Natural killer cell (primary cell): ENCODE measurements around the gene HTRA1. TPM values are rescaled to one million over a fixed set of nuclear protein-coding genes. Genes with fewer than 3 reads are reported as not detected.

Source experiments
- ATAC-seq, 3 donors: fragments of 150-1000 bp in 2 of 3; fragments of 200-7000 bp in 1 of 3; cut with Tn5 transposase; 1 replicate in 1 of 3; 2 replicates in 2 of 3; pipeline ENCODE4 v1.10.0; 2021; ENCODE audit warnings: mild to moderate bottlenecking in 2 of 3, moderate library complexity in 2 of 3
- DNase-seq, 2 donors: peaks; one replicate each; pipeline versions ENCODE4 v3.0.0 to v3.0.0-alpha.2; 2013 to 2021; ENCODE audit warnings: mixed read lengths in 1 of 2
- H3K27ac ChIP-seq: one replicate; pipeline ENCODE4 v1.5.1; 2013; ENCODE audit warnings: mild to moderate bottlenecking, low read length
- H3K27me3 ChIP-seq: one replicate; pipeline ENCODE4 v1.6.1; 2013; ENCODE audit warnings: low read length; ENCODE audit not compliant: control insufficient read depth, insufficient read depth
- H3K36me3 ChIP-seq: one replicate; pipeline ENCODE4 v1.6.1; 2013; ENCODE audit warnings: low read length; ENCODE audit not compliant: control insufficient read depth, insufficient read depth
- H3K4me1 ChIP-seq: one replicate; pipeline ENCODE4 v1.6.1; 2013; ENCODE audit warnings: low read length; ENCODE audit not compliant: control insufficient read depth, insufficient read depth
- H3K4me3 ChIP-seq: one replicate; pipeline ENCODE4 v1.5.1; 2013; ENCODE audit warnings: low read length
- H3K9me3 ChIP-seq: one replicate; pipeline ENCODE4 v1.6.1; 2013; ENCODE audit warnings: low read length; ENCODE audit not compliant: control insufficient read depth, insufficient read depth
- H3K27ac Mint-ChIP-seq, 2 donors: one replicate each; pipeline ENCODE4 v1.8.0; 2022; ENCODE audit warnings: mild to moderate bottlenecking in 2 of 2, mixed read lengths in 2 of 2, moderate library complexity in 1 of 2
- H3K27me3 Mint-ChIP-seq, 2 donors: one replicate each; pipeline ENCODE4 v1.8.0; 2022; ENCODE audit warnings: low read depth in 2 of 2, mixed read lengths in 2 of 2
- H3K36me3 Mint-ChIP-seq: one replicate; pipeline ENCODE4 v1.8.0; 2022; ENCODE audit warnings: mixed read lengths
- H3K4me1 Mint-ChIP-seq, 2 donors: one replicate each; pipeline ENCODE4 v1.8.0; 2022; ENCODE audit warnings: mixed read lengths in 2 of 2
- H3K4me3 Mint-ChIP-seq: one replicate; pipeline ENCODE4 v1.8.0; 2022; ENCODE audit warnings: mild to moderate bottlenecking, moderate library complexity, mixed read lengths
- H3K9me3 Mint-ChIP-seq, 2 donors: one replicate each; pipeline ENCODE4 v1.8.0; 2022; ENCODE audit warnings: mixed read lengths in 2 of 2
- WGBS: methylation state at CpG from one replicate; pipeline ENCODE4 v1.1.7; 2013; ENCODE audit warnings: missing lambda C conversion rate; ENCODE audit not compliant: insufficient coverage; 5-methylcytosine and 5-hydroxymethylcytosine counted together
- intact Hi-C: fragments of 100-400 bp; cut with micrococcal nuclease; formaldehyde crosslinking; loops from one replicate; pipeline ENCODE4 v1.14.2; 2022
- total RNA-seq, 4 donors: library from RNA; stranded (reverse); fragments of 120-200 nt in 1 of 4; gene quantifications; one replicate each; pipeline versions ENCODE4 v1.2.3 to v1.2.4, GENCODE V29; 2013 to 2022
- TF ChIP-seq, protein P1 (sequence below): fragments of 200-600 bp; IDR thresholded peaks from one replicate; pipeline ENCODE4 v1.8.0; 2022; ENCODE audit warnings: antibody characterized with exemption

The HTRA1 gene
- total RNA-seq, 3 donors from 2014 or later (not counting 1 experiment from before 2014, with no cell fraction given), result not detected

DNA sequence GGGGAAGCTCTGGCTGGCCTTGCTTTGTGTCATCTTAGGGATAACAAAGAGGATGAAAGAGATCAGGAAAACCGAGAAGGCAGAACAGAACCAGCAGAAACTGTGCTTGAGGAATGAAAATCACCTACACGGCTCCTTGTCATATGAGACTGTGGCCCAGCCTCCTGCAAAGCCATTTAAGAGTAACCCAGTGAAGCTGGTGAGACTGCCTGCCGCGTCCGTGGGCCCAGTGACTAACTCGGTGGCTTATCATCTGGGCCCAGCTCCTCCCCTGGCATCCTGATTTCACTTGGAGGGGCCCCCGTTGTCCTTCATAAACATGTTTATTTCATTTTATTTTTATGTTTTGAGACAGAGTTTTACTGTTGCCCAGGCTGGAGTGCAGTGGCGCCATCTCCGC is 30.7 kb downstream of the HTRA1 start:
- H3K4me3 ChIP-seq, result no peak overlapping the region
- Mint-ChIP-seq H3K4me3 (no peak overlapping the region), H3K27me3 (peaks cover 12 to 34% of the 10 kb centered on the region in 2 donors), H3K27ac (no peak overlapping the region), H3K4me1 (no peaks in the 10 kb centered on the region), H3K36me3 (no peaks in the 10 kb centered on the region), H3K9me3 (no peaks in the 10 kb centered on the region)
- TF ChIP-seq, protein P1, sequence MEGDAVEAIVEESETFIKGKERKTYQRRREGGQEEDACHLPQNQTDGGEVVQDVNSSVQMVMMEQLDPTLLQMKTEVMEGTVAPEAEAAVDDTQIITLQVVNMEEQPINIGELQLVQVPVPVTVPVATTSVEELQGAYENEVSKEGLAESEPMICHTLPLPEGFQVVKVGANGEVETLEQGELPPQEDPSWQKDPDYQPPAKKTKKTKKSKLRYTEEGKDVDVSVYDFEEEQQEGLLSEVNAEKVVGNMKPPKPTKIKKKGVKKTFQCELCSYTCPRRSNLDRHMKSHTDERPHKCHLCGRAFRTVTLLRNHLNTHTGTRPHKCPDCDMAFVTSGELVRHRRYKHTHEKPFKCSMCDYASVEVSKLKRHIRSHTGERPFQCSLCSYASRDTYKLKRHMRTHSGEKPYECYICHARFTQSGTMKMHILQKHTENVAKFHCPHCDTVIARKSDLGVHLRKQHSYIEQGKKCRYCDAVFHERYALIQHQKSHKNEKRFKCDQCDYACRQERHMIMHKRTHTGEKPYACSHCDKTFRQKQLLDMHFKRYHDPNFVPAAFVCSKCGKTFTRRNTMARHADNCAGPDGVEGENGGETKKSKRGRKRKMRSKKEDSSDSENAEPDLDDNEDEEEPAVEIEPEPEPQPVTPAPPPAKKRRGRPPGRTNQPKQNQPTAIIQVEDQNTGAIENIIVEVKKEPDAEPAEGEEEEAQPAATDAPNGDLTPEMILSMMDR, result no peak
- DNase-seq (no peak), ATAC-seq (no peak)
- H3K4me1 ChIP-seq, result peaks cover 9% of the 10 kb centered on the region
- no peaks in the 10 kb centered on the region for H3K27me3 ChIP-seq
- no peak overlapping the region for H3K27ac ChIP-seq
- no peaks in the 10 kb centered on the region for H3K36me3 ChIP-seq
- 85% methylated on average over 9 of the region's 9 CpGs for WGBS
- H3K9me3 ChIP-seq, result no peaks in the 10 kb centered on the region
- intact Hi-C loops, result no loop called here

DNA sequence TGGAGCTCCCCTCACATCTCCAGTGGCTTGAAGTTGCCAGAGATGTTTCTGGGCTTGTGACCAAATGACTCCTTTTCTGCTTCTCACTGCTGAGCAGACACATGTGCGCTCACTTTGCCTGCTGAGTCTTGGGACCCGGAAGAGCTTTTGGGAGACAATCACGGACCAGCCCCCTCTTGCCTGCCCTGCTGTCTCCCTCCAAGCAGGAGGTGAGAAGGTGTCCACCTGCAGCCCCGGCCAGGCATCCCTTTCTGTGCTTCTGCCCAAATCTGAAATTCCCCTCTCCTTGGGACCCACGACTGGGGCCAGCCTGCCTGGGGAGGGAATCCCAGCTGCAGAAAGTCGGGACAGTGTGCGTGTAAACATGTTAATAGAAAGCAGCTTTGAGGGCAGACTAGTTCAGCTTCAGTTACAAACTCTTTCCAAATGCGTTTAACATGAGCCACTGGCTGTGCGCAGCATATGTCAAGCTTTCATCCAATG is 31.7 kb downstream of the HTRA1 start:
- ATAC-seq (no peak), DNase-seq (no peak)
- no peak overlapping the region for H3K27ac Mint-ChIP-seq
- no peak overlapping the region for H3K4me3 Mint-ChIP-seq
- WGBS, result 80% methylated on average over 9 of the region's 9 CpGs
- H3K4me1 Mint-ChIP-seq, result no peaks in the 10 kb centered on the region
- H3K27me3 Mint-ChIP-seq, result peaks cover 12 to 34% of the 10 kb centered on the region in 2 donors
- Histone ChIP-seq H3K27ac (no peak overlapping the region), H3K36me3 (no peaks in the 10 kb centered on the region), H3K4me1 (peaks cover 9% of the 10 kb centered on the region), H3K9me3 (no peaks in the 10 kb centered on the region), H3K27me3 (no peaks in the 10 kb centered on the region), H3K4me3 (no peak overlapping the region)
- no peaks in the 10 kb centered on the region for H3K36me3 Mint-ChIP-seq
- no peaks in the 10 kb centered on the region for H3K9me3 Mint-ChIP-seq
- intact Hi-C loops, result no loop called here
- TF ChIP-seq, protein P1, result no peak

DNA sequence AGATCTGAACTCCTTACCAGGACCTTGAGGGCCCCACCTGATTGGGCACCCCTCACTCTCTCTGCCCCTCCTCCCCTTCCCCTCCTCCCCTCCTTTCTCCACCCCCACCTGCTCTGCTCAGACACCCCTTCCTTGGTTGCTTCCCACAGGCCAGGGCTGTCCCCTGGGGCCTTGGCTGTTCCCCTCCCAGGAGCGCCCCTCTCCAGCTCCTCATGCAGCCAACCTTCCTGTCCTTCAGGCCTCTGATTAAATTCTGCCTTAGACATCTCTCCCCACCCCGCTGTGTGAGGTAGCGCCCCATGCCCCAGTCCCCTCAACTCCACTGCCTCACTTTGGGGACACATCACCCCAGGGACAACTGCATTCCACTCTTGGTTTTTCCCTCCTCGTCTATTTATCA is 32.4 kb downstream of the HTRA1 start:
- no peaks in the 10 kb centered on the region for H3K4me1 Mint-ChIP-seq
- H3K27me3 ChIP-seq, result no peaks in the 10 kb centered on the region
- H3K36me3 ChIP-seq, result no peaks in the 10 kb centered on the region
- H3K9me3 ChIP-seq, result no peaks in the 10 kb centered on the region
- H3K27ac ChIP-seq, result no peak overlapping the region
- WGBS, result 86% methylated on average over 4 of the region's 4 CpGs
- DNase-seq (no peak), ATAC-seq (no peak)
- no peak overlapping the region for H3K4me3 ChIP-seq
- H3K27ac Mint-ChIP-seq, result no peak overlapping the region
- H3K27me3 Mint-ChIP-seq, result peaks cover 12 to 33% of the 10 kb centered on the region in 2 donors
- intact Hi-C loops, result no loop called here
- TF ChIP-seq, protein P1, result no peak
- H3K4me3 Mint-ChIP-seq, result no peak overlapping the region
- H3K9me3 Mint-ChIP-seq, result no peaks in the 10 kb centered on the region
- no peaks in the 10 kb centered on the region for H3K36me3 Mint-ChIP-seq
- H3K4me1 ChIP-seq, result peaks cover 9% of the 10 kb centered on the region

DNA sequence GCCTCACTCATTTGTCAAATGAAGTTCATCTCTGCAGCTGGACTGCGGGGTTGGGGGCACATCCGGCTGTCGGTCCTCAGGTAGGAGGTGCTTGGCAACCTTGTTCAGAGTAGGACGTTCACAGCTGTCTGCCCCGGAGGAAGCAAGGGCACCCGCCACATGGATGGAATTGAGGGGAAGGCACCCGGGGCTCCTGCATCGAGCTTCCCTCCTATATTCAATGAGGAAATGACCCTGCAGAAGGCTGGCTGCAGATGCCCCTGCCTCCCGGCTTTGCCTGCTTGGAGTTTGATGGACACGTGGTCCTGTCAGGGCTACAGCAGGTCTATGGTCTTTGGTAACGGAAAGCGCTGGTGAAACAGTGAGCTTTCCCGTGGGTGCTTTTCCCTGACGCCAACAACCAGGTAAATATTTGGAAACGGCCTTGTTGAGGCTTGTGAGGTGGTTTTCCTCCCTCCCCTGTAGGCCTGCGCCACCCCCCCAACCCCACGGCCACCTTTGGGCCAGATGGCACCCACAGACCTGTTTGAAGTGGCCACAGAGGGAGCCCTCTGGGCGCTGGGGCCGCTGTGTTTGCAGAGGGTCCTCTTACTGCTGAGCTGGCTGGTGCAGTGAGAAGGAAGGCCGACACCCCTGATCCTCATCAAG is 32.9 kb downstream of the HTRA1 start:
- Histone ChIP-seq H3K27me3 (no peaks in the 10 kb centered on the region), H3K27ac (no peak overlapping the region), H3K4me1 (peaks cover 9% of the 10 kb centered on the region), H3K9me3 (no peaks in the 10 kb centered on the region), H3K36me3 (no peaks in the 10 kb centered on the region), H3K4me3 (no peak overlapping the region)
- Mint-ChIP-seq H3K36me3 (no peaks in the 10 kb centered on the region), H3K27ac (no peak overlapping the region), H3K4me3 (no peak overlapping the region), H3K9me3 (no peaks in the 10 kb centered on the region), H3K4me1 (peaks cover 0 to under 1% of the 10 kb centered on the region in 2 donors), H3K27me3 (peaks cover 8 to 28% of the 10 kb centered on the region in 2 donors)
- TF ChIP-seq, protein P1, result no peak
- DNase-seq (no peak), ATAC-seq (no peak)
- WGBS, result 74% methylated on average over 20 of the region's 20 CpGs
- intact Hi-C loops, result no loop called here
